UCSD-AML1 (cell line): ENCODE results near the gene CHST2.

ENCODE experiments used
- DNase-seq: peaks from one replicate; lab custom pipeline; 2025; ENCODE audit not compliant: unreplicated experiment; lab: John Stamatoyannopoulos, UW

CHST2 gene

GRCh38 chr3:143128227-143128955 lies 8.8 kb downstream of the CHST2 start:
- DNase-seq: no peak

DNA sequence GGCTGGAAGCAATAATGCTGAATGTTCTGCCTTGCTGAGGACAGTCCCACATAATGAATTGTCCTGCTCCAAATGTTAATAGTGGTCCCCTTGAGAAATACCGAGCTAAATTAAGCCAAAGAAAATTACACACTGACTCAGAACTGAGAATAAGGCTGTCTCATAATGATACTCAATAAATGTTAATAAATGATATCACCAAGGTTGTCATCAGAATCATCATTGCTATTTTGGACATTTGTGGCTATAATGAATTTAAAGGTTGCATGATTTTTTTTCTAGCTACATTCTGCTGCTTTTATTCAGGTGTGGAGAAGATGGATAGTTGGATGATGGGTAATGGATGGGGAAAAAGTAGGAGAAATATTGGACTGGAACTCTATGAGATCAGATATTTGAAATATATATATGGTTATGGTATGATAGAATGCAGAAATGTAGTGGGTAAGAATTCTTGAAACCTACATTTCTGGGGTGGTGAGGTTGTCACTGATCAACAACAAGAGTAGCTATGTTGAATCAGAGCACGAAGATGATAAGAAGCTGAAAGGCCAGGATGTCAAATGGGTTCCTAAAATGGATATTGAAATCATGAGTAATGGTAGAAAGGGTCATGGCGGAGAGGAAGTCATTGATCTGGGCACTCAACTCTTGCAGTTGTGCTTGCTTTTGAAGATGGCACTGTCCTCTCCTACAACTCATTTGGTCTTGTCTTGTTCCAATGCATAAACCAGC lies 12.8 kb downstream of the CHST2 start:
- no peak for DNase-seq

DNA sequence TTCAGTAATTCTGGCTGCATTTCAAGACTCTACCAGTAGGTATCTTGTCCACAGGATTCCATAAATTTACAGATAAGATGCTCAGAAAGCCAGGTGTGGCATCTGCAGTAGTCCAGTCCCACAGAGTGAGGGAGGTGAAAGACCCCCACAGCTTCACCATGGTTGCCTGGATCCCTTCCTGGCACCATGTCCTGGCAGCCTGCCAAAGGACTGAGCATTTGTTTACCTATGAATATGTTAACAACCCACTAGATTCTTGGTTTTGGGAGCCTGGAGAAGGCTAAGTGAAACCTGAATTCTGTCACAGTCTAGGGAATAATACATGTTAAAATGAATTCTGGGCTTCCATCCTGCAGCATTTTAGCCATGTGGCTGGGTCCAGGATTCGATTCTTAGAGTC lies 14.9 kb downstream of the CHST2 start:
- DNase-seq: no peak

DNA sequence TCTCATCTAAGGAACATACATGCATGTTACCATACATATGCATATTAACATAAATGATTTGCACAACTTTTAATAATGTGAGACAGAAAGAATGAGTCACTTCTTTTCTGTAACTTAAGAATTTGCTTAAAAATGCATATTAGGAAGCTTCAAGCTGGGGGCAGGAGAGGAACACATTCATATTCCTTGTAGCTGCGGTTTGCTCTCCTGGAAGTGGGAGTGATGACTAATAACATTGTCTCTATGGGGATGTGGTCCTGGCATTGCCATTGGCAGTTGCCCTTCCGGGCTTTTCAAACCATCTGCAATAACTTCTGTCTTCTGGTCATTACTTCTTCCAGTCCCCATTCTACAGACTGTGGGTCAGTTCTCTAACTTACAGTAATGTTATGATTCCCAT lies 15.6 kb downstream of the CHST2 start:
- DNase-seq: peak; percentile 34

- no peak for DNase-seq
Observed at GRCh38 chr3:143137435-143138036, 18.0 kb downstream of the CHST2 start.

DNA sequence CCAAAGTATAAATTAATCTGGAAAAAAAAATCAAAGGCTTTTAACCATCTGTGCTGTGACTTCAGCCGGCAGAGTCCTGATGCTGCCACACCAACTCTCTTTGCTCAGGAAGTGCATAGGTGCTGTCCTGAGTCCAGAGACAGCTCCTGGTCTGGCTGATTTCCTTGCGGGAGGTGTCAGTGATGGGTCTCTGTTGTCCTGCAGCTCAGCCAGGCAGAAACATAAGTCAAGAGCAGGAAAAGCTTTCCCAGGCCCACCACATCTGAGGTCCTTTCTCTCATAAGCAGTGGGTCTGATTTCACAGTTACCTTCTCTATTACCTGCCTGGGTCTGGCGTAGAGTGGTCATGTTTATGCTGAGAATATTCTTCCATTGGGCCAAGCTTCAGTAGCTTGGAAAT lies 19.4 kb downstream of the CHST2 start:
- no peak for DNase-seq

- no peak for DNase-seq
Observed at GRCh38 chr3:143139762-143140161, 20.2 kb downstream of the CHST2 start.

GRCh38 chr3:143140550-143140949 lies 21.0 kb downstream of the CHST2 start:
- no peak for DNase-seq

DNA sequence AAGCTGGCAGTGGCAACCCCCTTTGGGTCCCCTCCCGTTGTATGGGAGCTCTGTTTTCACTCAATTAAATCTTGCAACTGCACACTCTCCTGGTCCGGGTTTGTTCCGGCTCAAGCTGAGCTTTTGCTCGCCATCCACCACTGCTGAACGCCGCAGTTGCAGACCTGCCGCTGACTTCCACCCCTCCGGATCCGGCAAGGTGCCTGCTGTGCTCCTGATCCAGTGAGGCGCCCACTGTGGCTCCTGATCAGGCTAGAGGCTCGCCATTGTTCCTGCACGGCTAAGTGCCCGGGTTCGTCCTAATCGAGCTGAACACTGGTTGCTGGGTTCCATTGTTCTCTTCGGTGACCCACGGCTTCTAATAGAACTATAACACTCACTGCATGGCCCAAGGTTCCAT lies 22.8 kb downstream of the CHST2 start:
- no peak for DNase-seq

DNA sequence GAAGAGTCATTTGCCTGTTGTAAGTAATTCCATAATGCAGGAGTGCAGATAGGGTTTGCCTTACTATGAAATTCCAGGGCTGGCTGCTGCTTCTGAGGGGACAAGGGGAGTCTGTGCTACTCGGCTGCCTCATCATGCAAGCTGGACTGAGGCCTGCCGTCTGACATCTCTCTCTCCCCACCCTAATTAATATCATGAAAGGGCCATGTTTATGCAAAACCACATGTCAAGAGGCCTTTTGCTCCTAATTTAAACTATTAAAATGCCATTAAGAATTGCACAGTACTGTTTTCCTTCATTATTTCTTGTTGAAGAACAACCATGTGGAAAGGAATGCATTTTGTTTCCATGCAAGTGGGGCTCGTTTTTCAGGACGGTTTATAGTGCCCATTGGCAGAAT lies 26.3 kb downstream of the CHST2 start:
- no peak for DNase-seq

DNA sequence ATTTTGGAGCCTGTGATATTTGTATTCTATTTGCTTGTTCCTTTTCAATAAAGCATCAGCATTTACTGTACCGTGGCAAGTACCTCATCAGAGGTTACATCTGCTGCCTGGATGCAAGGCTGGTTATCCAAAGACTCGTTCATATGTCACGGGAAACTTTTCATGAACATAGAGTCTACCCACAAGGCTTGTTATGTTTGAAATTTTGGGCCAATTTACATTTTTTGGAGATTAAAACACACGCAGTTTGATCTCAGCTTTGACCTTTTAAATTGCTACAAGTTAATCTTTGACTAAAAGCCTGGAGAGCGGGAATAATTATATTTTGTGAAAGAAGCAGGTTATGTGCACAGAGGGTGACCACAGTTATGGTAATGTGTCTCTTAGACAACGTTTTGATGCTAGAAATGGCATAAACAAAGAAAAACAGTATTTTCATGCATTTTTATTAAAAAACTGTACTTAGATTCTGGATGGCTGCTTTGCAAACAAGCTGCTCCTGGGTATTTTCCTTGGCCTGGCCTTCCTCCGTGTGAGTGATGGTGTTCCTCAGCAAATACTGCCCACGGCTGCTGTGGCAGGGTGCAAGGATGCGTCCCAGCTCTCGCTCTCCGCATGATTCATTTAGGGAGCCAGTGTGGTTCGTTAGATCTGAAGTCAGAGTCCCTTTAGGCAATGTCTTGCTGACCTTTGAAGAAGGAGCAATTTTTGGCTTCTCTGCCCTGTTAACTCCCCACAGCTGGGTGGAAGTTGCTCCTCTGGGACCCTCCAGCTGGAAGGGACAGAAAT lies 27.1 kb downstream of the CHST2 start:
- DNase-seq: no peak

DNA sequence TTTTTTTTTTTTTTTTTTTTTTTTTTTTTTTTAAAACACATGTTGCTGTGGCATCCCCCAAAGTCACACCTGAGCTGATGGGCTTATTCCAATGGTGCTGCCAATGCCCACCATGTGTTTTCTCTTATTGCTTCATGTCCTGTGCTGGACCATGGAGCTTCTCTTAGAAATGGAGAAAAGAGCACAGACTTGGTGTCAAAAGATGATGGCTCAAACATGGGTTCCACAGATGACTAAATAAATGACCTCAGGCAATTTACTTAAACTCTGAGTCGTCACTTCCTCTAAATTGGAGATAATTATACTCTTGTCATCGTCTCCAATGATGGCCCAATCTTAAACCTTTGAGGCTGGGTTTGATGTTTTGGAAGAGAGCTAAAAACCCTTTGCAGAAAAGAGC lies 28.1 kb downstream of the CHST2 start:
- no peak for DNase-seq

- DNase-seq: no peak
Observed at GRCh38 chr3:143150071-143150470, 30.5 kb downstream of the CHST2 start.

- DNase-seq: no peak
Observed at GRCh38 chr3:143151004-143151731, 31.6 kb downstream of the CHST2 start.

GRCh38 chr3:143152043-143152442 lies 32.5 kb downstream of the CHST2 start:
- no peak for DNase-seq

- DNase-seq: no peak
Observed at GRCh38 chr3:143155756-143156155, 36.2 kb downstream of the CHST2 start.

DNA sequence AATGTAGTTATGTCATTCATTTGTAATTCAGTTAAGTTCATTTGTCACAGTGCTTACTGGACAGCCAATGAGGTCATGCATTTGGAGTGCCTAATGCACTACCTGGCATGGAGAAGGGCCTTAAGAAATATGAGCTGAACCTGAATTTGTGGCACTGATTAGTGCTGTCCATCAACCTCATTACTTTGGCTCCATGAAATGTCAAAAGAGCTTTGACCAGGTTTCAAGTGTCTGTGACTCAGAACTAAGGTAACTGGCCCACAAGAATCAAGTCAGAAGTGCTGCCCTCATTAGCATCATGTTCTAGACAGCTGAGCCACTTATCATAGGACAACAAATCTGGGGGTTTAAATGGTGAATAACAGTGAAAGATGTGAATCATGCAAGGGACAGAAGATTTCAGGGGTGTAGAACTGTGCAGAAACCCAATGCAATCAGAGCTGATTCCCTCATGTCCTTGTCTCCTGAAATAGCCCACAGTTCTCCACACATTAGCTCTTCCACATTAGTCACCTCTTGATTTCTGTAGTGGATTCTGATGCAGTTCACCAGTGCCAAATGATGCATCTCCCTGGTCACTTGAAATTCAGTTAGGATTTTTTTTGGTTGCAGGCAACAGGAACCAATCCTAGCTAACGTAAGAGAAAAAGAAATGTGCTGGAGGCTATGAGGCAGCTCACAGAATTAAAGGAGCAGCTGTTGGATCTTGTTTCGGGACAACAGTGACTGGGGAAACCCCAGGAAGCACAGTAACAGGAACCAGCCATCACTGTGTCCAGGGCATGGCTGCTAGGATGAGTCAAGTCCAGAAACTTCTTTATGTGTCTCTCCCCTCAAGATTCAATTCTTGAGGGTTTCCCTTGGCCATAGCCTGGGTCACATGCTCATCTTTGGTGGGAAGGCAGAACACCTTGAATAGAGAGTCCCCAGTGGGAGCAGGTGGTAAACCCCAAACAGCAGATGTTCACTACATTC lies 38.7 kb downstream of the CHST2 start:
- DNase-seq: no peak

- no peak for DNase-seq
Observed at GRCh38 chr3:143160437-143160836, 40.9 kb downstream of the CHST2 start.

GRCh38 chr3:143163562-143164100 lies 44.1 kb downstream of the CHST2 start:
- no peak for DNase-seq
